Heart left ventricle (tissue), 13 donors: ENCODE measurements around the gene AHCYL2.

Source experiments
- POLR2A ChIP-seq, 2 donors: fragments of 450-650 bp; IDR thresholded peaks; one replicate each; pipeline ENCODE4 v1.6.1; 2017; ENCODE audit warnings: antibody characterized with exemption in 2 of 2, mild to moderate bottlenecking in 2 of 2, moderate library complexity in 2 of 2
- TF ChIP-seq, protein P1 (sequence below), 12 donors: fragments of 200-600 bp; sonication (generic) in 4 of 12; IDR thresholded peaks; one replicate each; pipeline versions ENCODE4 v1.5.0 to v1.8.0; 2018 to 2022; ENCODE audit warnings: antibody characterized with exemption in 12 of 12, mild to moderate bottlenecking in 5 of 12
- donor health status: ischemic (EF 13 %, LVEDD 7.1; RV severe dilation, severe dysfunction).
- donor health status: DM: no; HTN: yes; CAD: no.
- donor health status: DM: no; HTN: no; CAD: no.
- donor health status: ischemic (EF 25% LVEDD 6.9; RV normal size, moderate dysfunction).
- donor health status: ischemic (EF 25% LVEDD 5.7; RV mildly dilated, moderate dysfunction).
- donor health status: ischemic (EF 35%, LVEDD 5.7; RV mildly dilated, moderate dysfunction).
- donor health status: nonischemic (EF 11% LVEDD 7.7; RV severe dilation, severe dysfunction).
- donor health status: DM: yes; HTN: yes; CAD: no.
- donor health status: PGD.
- donor health status: ischemic (EF 29% LVEDD 5.4; RV normal size, mild dysfunction).
- donor health status: nonischemic (EF 23%, LVEDD 6.1; RV moderate dilation, normal function).

DNA sequence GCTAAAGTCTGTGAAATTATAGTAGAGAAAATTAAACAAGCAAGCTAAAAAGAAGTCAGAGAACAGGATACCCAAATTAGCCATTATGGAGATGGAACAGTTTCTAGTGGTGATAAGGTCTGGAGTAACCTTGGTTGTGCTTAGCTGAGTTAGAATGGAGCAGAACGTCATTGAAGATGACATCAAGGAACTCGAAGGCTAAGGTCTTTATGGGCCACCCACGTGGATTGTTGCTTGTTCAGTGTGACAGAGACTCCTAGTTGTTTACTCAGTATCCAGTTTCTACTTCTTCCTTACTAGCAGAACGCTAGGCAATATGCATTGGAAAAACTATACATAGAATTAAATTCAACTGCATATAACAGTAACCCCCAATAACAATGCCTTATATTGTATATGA, 39.7 kb downstream of the AHCYL2 start:
- TF ChIP-seq, protein P1, sequence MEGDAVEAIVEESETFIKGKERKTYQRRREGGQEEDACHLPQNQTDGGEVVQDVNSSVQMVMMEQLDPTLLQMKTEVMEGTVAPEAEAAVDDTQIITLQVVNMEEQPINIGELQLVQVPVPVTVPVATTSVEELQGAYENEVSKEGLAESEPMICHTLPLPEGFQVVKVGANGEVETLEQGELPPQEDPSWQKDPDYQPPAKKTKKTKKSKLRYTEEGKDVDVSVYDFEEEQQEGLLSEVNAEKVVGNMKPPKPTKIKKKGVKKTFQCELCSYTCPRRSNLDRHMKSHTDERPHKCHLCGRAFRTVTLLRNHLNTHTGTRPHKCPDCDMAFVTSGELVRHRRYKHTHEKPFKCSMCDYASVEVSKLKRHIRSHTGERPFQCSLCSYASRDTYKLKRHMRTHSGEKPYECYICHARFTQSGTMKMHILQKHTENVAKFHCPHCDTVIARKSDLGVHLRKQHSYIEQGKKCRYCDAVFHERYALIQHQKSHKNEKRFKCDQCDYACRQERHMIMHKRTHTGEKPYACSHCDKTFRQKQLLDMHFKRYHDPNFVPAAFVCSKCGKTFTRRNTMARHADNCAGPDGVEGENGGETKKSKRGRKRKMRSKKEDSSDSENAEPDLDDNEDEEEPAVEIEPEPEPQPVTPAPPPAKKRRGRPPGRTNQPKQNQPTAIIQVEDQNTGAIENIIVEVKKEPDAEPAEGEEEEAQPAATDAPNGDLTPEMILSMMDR (IDR thresholded peaks at IDR 0.05), result no peak
- no peak for TF ChIP-seq POLR2A (IDR thresholded peaks at IDR 0.05)
